Measurements from ENCODE around the gene HPS4. TPM values are rescaled to one million over a fixed set of nuclear protein-coding genes. Genes with fewer than 3 reads are reported as not detected.

HPS4 gene
- total RNA-seq, 2 donors from 2014 or later = 41.7 to 57.6 TPM

DNA sequence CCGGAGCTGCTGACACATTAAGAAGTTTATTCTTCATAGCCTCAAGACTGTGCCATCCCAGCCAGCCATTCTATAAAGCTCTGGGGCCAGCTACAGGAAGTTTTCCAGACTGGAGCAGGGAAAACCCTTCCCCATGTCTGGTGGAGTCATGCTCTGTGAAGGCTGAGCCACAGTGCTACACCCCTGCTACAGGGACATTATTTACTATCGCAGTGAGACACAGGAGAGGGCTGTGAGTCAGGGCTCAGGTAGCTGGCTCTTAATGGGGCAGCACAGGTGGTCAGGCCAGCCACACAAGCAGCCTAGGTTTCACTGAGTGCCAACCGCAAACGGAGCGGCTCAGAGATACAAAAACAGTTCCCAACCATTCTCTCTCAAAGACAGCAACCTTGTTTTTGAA, 12.1 kb downstream of the HPS4 start:
- TF ChIP-seq, protein P1, sequence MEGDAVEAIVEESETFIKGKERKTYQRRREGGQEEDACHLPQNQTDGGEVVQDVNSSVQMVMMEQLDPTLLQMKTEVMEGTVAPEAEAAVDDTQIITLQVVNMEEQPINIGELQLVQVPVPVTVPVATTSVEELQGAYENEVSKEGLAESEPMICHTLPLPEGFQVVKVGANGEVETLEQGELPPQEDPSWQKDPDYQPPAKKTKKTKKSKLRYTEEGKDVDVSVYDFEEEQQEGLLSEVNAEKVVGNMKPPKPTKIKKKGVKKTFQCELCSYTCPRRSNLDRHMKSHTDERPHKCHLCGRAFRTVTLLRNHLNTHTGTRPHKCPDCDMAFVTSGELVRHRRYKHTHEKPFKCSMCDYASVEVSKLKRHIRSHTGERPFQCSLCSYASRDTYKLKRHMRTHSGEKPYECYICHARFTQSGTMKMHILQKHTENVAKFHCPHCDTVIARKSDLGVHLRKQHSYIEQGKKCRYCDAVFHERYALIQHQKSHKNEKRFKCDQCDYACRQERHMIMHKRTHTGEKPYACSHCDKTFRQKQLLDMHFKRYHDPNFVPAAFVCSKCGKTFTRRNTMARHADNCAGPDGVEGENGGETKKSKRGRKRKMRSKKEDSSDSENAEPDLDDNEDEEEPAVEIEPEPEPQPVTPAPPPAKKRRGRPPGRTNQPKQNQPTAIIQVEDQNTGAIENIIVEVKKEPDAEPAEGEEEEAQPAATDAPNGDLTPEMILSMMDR (conservative IDR thresholded peaks at IDR 0.05) = no peak
- no peaks in the 10 kb centered on the region for H3K4me1 Mint-ChIP-seq
- WGBS, 2 experiments (ENCODE audit: insufficient coverage in 1 of 2, insufficient read length in 1 of 2) = 86 to 96% methylated on average over 2 to 5 of the region's 5 CpGs
- Histone ChIP-seq H3K9me3 (ENCODE audit: control insufficient read depth, low read length) (no peaks in the 10 kb centered on the region), H3K27me3 (ENCODE audit: control insufficient read depth, insufficient read depth, low read length, poor library complexity, severe bottlenecking) (no peaks in the 10 kb centered on the region), H3K4me1 (ENCODE audit: control insufficient read depth, insufficient read depth, low read length) (no peaks in the 10 kb centered on the region), H3K4me3 (ENCODE audit: low read length) (no peak overlapping the region), H3K9ac (ENCODE audit: extremely low read depth, low read length, poor library complexity, severe bottlenecking) (no peak overlapping the region), H3K27ac (ENCODE audit: low read depth, low read length) (no peak overlapping the region), H3K36me3 (ENCODE audit: control insufficient read depth, insufficient read depth, low read length) (peaks cover 79% of the 10 kb centered on the region)
- H3K27ac Mint-ChIP-seq = no peak overlapping the region
- H3K36me3 Mint-ChIP-seq (ENCODE audit: low read depth) = peaks cover 65% of the 10 kb centered on the region
- no peaks in the 10 kb centered on the region for H3K27me3 Mint-ChIP-seq (ENCODE audit: insufficient read depth)
- H3K4me3 Mint-ChIP-seq = no peak overlapping the region
- DNase-seq = no peak
- H3K9me3 Mint-ChIP-seq = no peaks in the 10 kb centered on the region

DNA sequence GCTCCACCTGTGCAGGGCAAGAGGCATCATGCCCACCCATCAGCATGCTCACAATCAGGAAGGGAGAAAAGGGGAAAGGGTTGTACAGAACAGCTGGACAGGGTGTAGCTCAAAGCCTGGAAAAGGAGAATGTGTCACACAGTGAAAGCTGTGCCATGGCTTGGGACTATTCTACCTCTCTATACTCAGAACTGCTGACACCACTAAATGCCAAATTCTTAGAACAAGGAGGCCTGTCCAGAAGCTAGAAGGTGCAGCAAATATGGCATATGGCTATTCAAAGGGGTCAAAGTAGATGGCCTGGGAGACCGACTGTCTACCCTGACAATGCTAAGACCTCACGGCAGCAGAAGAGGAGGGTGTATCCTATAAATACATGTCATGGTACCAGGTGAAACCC, 12.8 kb downstream of the HPS4 start:
- no peak overlapping the region for H3K4me3 Mint-ChIP-seq
- H3K27ac Mint-ChIP-seq = no peak overlapping the region
- H3K27ac ChIP-seq (ENCODE audit: low read depth, low read length) = no peak overlapping the region
- H3K9ac ChIP-seq (ENCODE audit: extremely low read depth, low read length, poor library complexity, severe bottlenecking) = no peak overlapping the region
- no peaks in the 10 kb centered on the region for H3K27me3 ChIP-seq (ENCODE audit: control insufficient read depth, insufficient read depth, low read length, poor library complexity, severe bottlenecking)
- no peaks in the 10 kb centered on the region for H3K9me3 Mint-ChIP-seq
- H3K36me3 ChIP-seq (ENCODE audit: control insufficient read depth, insufficient read depth, low read length) = peaks cover 84% of the 10 kb centered on the region
- no peaks in the 10 kb centered on the region for H3K27me3 Mint-ChIP-seq (ENCODE audit: insufficient read depth)
- H3K4me1 ChIP-seq (ENCODE audit: control insufficient read depth, insufficient read depth, low read length) = no peaks in the 10 kb centered on the region
- H3K36me3 Mint-ChIP-seq (ENCODE audit: low read depth) = peaks cover 71% of the 10 kb centered on the region
- no peak overlapping the region for H3K4me3 ChIP-seq (ENCODE audit: low read length)
- DNase-seq = no peak
- no peaks in the 10 kb centered on the region for H3K9me3 ChIP-seq (ENCODE audit: control insufficient read depth, low read length)
- H3K4me1 Mint-ChIP-seq = no peaks in the 10 kb centered on the region
- WGBS, 2 experiments (ENCODE audit: insufficient coverage in 1 of 2, insufficient read length in 1 of 2) = 93% methylated on average over 2 of the region's 2 CpGs; no CpG with 5 or more reads in 1 of the 2 experiments
- TF ChIP-seq, protein P1 (conservative IDR thresholded peaks at IDR 0.05) = no peak

DNA sequence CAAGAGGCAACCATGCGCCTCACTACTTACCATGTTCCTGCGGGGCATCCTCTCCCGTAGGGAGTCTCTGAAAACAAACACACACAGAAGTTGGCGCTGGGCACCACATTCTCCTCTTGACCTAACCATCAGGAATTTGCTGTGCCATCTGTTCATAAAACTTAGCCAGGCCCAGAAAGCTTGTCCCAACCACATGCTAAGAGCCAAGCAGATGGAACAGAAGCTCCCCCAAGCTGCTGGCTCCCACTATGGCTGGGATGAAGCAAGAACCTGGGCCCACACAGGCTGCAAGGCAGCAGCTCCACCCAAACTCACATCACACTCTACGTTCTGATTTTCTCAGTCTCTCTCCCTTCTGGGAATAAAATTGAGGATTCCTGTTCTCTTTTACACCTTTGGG, 17.4 kb downstream of the HPS4 start:
- TF ChIP-seq, protein P1 (conservative IDR thresholded peaks at IDR 0.05) = no peak
- Histone ChIP-seq H3K27ac (ENCODE audit: low read depth, low read length) (no peak overlapping the region), H3K9me3 (ENCODE audit: control insufficient read depth, low read length) (no peaks in the 10 kb centered on the region), H3K36me3 (ENCODE audit: control insufficient read depth, insufficient read depth, low read length) (peaks cover 75% of the 10 kb centered on the region), H3K4me3 (ENCODE audit: low read length) (no peak overlapping the region), H3K4me1 (ENCODE audit: control insufficient read depth, insufficient read depth, low read length) (peaks cover 4% of the 10 kb centered on the region), H3K27me3 (ENCODE audit: control insufficient read depth, insufficient read depth, low read length, poor library complexity, severe bottlenecking) (no peaks in the 10 kb centered on the region), H3K9ac (ENCODE audit: extremely low read depth, low read length, poor library complexity, severe bottlenecking) (no peak overlapping the region)
- H3K27ac Mint-ChIP-seq = no peak overlapping the region
- H3K4me1 Mint-ChIP-seq = peaks cover 3% of the 10 kb centered on the region
- DNase-seq = no peak
- no peak overlapping the region for H3K4me3 Mint-ChIP-seq
- no peaks in the 10 kb centered on the region for H3K9me3 Mint-ChIP-seq
- WGBS, 2 experiments (ENCODE audit: insufficient coverage in 1 of 2, insufficient read length in 1 of 2) = 90 to 92% methylated on average over 5 of the region's 5 CpGs
- peaks cover 57% of the 10 kb centered on the region for H3K36me3 Mint-ChIP-seq (ENCODE audit: low read depth)
- no peaks in the 10 kb centered on the region for H3K27me3 Mint-ChIP-seq (ENCODE audit: insufficient read depth)
